KMS-11 (cell line): ENCODE data around the gene FHOD3.

ENCODE experiments used
- H2AFZ ChIP-seq: fragments of 200-600 bp; sonication (generic); 2 replicates; pipeline ENCODE4 v1.6.1; 2016; ENCODE audit warnings: antibody characterized with exemption, mixed run types, low read depth
- H3K27ac ChIP-seq: fragments of 200-600 bp; sonication (generic); 2 replicates; pipeline ENCODE4 v1.6.1; 2016; ENCODE audit warnings: mild to moderate bottlenecking, mixed run types
- H3K27me3 ChIP-seq: fragments of 200-600 bp; sonication (generic); 2 replicates; pipeline ENCODE4 v1.6.1; 2017; ENCODE audit warnings: mild to moderate bottlenecking, low read depth, mixed run types, moderate library complexity; ENCODE audit not compliant: insufficient read depth
- H3K36me3 ChIP-seq: fragments of 200-600 bp; sonication (generic); 2 replicates; pipeline ENCODE4 v1.6.1; 2017; ENCODE audit warnings: mild to moderate bottlenecking, mixed run types; ENCODE audit not compliant: insufficient read depth
- H3K4me1 ChIP-seq: fragments of 200-600 bp; sonication (generic); 2 replicates; pipeline ENCODE4 v1.6.1; 2016; ENCODE audit warnings: mild to moderate bottlenecking, low read depth, mixed run types; ENCODE audit not compliant: poor library complexity, severe bottlenecking
- H3K4me2 ChIP-seq: fragments of 200-600 bp; sonication (generic); 2 replicates; pipeline ENCODE4 v1.7.0; 2016; ENCODE audit warnings: mild to moderate bottlenecking, mixed run types
- H3K4me3 ChIP-seq: fragments of 200-600 bp; sonication (generic); IDR thresholded peaks from 2 replicates; pipeline ENCODE4 v1.6.1; 2017; ENCODE audit warnings: low read depth, low read length, mixed read lengths; ENCODE audit not compliant: insufficient read depth
- H3K79me2 ChIP-seq: fragments of 200-600 bp; sonication (generic); 2 replicates; pipeline ENCODE4 v1.6.1; 2016; ENCODE audit warnings: low read depth, mixed run types; ENCODE audit not compliant: insufficient read depth
- H3K9ac ChIP-seq: fragments of 200-600 bp; sonication (generic); 2 replicates; pipeline ENCODE4 v1.6.1; 2016; ENCODE audit warnings: mild to moderate bottlenecking, mixed run types
- H4K20me1 ChIP-seq: fragments of 200-600 bp; sonication (generic); 2 replicates; pipeline ENCODE4 v1.6.1; 2016; ENCODE audit warnings: mild to moderate bottlenecking, mixed run types; ENCODE audit not compliant: insufficient read depth
- TF ChIP-seq, protein P1 (sequence below): fragments of 200-600 bp; sonication (generic); conservative IDR thresholded peaks from 2 replicates; pipeline ENCODE4 v1.6.1; 2017; ENCODE audit warnings: low read depth, mild to moderate bottlenecking, antibody characterized with exemption, low read length, moderate library complexity, mixed read lengths

Gene FHOD3

DNA sequence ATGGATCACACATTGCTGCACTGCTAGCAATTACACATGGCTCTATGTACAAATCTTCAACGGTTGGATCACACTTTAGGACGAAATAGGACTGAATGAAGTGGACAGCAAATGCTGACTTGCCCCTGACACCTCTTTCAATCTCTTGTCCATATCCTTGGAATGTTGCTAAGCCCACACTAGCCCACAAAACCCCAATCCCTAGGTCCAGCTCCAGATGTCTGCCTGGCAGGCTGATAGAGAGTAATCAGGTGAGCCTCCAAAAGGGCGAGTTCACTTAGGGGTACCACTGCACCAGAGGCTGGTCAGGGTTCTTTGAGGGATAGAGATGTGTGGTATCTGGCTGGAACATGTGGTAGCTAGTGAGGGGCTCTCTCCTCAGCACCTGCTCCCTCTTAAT lies 18.5 kb upstream of the FHOD3 start:
- no peak overlapping the region for H3K9ac ChIP-seq
- H3K4me1 ChIP-seq, result no peaks in the 10 kb centered on the region
- no peak overlapping the region for H3K27ac ChIP-seq
- no peaks in the 10 kb centered on the region for H3K79me2 ChIP-seq
- H2AFZ ChIP-seq, result no peak overlapping the region
- H3K4me3 ChIP-seq, result no peak overlapping the region
- no peaks in the 10 kb centered on the region for H3K36me3 ChIP-seq
- TF ChIP-seq, protein P1, sequence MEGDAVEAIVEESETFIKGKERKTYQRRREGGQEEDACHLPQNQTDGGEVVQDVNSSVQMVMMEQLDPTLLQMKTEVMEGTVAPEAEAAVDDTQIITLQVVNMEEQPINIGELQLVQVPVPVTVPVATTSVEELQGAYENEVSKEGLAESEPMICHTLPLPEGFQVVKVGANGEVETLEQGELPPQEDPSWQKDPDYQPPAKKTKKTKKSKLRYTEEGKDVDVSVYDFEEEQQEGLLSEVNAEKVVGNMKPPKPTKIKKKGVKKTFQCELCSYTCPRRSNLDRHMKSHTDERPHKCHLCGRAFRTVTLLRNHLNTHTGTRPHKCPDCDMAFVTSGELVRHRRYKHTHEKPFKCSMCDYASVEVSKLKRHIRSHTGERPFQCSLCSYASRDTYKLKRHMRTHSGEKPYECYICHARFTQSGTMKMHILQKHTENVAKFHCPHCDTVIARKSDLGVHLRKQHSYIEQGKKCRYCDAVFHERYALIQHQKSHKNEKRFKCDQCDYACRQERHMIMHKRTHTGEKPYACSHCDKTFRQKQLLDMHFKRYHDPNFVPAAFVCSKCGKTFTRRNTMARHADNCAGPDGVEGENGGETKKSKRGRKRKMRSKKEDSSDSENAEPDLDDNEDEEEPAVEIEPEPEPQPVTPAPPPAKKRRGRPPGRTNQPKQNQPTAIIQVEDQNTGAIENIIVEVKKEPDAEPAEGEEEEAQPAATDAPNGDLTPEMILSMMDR, result no peak
- no peak overlapping the region for H3K4me2 ChIP-seq
- no peaks in the 10 kb centered on the region for H3K27me3 ChIP-seq
- no peaks in the 10 kb centered on the region for H4K20me1 ChIP-seq

DNA sequence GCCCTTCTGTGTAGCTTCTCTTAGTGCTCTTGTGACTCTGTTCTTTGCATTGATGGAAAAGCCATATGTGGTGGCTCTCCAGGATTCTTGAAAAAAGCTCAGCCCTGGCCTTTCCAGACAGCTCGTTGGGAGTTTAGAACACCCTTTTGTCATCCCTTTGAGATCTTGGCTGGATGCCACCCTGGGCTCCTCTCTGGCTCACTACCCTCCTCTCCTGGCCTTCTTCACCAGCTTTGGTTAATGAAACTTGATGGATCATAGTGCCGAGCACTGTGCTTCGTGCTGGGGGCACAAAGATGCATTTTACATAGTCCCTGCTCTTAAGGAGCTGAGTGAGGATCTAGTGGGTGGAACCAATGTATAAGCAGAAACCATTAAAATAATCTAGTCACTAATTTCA lies 15.6 kb upstream of the FHOD3 start:
- Histone ChIP-seq H4K20me1 (no peaks in the 10 kb centered on the region), H3K4me2 (no peak overlapping the region), H3K36me3 (no peaks in the 10 kb centered on the region), H3K27me3 (no peaks in the 10 kb centered on the region), H3K79me2 (no peaks in the 10 kb centered on the region), H3K4me3 (no peak overlapping the region), H3K9ac (no peak overlapping the region), H2AFZ (no peak overlapping the region), H3K27ac (no peak overlapping the region), H3K4me1 (no peaks in the 10 kb centered on the region)
- TF ChIP-seq, protein P1, result no peak

DNA sequence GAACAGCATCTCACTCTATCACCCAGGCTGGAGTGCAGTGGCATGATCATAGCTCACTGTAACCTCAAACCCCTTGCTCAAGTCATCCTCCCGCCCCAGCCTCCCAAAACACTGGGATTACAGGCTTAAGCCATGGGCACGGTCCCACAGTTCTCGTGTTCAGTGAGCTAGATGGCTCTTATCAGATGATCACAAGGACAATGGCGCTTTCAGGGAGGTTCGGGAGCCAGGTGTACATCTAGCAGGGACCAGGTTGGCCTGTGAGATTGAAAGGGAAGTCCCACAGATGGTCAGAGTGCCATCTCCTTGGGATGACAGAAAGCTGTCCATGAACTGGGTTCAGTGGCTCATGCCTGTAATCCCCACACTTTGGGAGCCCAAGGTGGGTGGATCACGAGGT lies 14.1 kb upstream of the FHOD3 start:
- Histone ChIP-seq H3K4me2 (no peak overlapping the region), H3K36me3 (no peaks in the 10 kb centered on the region), H4K20me1 (no peaks in the 10 kb centered on the region), H3K79me2 (no peaks in the 10 kb centered on the region), H3K4me1 (no peaks in the 10 kb centered on the region), H3K9ac (no peak overlapping the region), H3K4me3 (no peak overlapping the region), H3K27me3 (no peaks in the 10 kb centered on the region), H3K27ac (no peak overlapping the region), H2AFZ (no peak overlapping the region)
- TF ChIP-seq, protein P1, result no peak

DNA sequence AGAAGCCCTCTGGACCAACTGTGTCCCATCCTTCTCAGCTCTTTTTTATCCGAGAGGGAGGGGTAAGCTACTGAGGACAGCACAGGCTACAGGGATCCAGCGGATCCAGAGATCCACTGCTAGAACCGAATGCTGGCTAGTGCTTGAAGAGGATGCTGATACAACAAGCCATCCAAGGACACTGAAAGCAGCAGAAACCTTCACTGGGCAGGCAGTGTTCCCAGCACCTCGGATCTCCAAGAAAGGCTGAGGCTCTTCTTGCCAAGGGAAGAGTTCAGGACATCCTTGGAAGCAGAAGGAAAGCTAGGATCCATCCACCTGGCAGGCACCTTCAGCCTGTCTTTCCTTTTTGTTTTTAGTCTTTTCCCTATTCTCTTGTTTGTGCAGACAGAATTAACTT lies 13.2 kb upstream of the FHOD3 start:
- Histone ChIP-seq H3K4me2 (no peak overlapping the region), H2AFZ (no peak overlapping the region), H3K36me3 (no peaks in the 10 kb centered on the region), H3K27ac (no peak overlapping the region), H3K9ac (no peak overlapping the region), H3K79me2 (no peaks in the 10 kb centered on the region), H4K20me1 (no peaks in the 10 kb centered on the region), H3K4me1 (no peaks in the 10 kb centered on the region), H3K27me3 (no peaks in the 10 kb centered on the region), H3K4me3 (no peak overlapping the region)
- TF ChIP-seq, protein P1, result no peak
